GM12873 (cell line): ENCODE results near the gene DAZAP2.

Experiments
- CTCF ChIP-seq: IDR thresholded peaks from 2 replicates; pipeline ENCODE4 v1.5.1; 2012; ENCODE audit warnings: low read depth, mild to moderate bottlenecking, moderate library complexity, low read length, control low read depth; ENCODE audit not compliant: insufficient read depth; ENCODE audit errors: missing control alignments

Gene DAZAP2

DNA sequence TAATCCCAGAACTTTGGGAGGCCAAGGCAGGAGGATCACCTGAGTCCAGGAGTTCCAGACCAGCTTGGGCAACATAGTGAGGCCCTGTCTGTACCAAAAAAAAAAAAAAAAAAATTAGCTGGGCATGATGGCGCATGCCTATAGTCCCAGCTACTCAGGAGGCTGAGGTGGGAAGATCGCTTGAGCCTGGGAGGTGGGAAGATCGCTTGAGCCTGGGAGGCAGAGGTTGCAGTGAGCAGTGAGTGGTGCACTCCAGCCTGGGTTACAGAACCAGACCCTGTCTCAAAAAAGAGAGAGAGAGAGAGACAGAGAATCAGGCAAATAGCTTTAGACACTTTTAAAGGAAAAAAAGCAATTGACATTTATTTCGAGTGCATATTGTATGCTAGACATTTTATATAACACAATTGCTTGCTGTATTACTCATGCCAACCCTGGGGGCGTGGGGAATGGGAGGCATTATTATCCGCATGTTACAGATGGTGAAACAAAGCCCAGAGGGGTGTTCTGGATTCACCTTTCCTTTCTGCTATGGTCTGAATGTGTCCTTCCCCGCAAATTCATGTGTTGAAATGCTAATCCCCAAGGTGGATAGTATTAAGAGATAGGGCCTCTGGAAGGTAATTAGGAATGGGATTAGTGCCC, 30.5 kb upstream of the DAZAP2 start:
- TF ChIP-seq CTCF = no peak

GRCh38 chr12:51209259-51209658, 29.4 kb upstream of the DAZAP2 start:
- TF ChIP-seq CTCF = no peak

GRCh38 chr12:51210690-51211395, 27.8 kb upstream of the DAZAP2 start:
- no peak for TF ChIP-seq CTCF

DNA sequence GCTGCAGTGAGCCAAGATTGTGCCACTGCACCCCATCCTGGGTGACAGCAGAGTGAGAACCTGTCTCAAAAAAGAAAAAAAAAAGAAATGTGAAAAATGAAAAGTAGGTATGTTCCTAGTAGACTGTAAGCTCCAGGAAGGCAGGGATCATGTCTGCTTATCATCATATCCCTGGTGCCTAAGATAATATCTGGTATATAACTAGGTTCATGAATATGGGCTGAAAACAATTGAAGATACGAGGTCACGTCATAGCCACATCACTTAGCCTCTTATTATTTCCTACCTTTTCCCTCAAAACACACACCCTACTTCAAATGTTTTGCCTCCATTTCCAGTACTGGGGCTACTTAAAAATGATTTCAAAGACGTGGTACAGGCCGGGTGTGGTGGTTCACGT, 23.7 kb upstream of the DAZAP2 start:
- TF ChIP-seq CTCF = no peak

DNA sequence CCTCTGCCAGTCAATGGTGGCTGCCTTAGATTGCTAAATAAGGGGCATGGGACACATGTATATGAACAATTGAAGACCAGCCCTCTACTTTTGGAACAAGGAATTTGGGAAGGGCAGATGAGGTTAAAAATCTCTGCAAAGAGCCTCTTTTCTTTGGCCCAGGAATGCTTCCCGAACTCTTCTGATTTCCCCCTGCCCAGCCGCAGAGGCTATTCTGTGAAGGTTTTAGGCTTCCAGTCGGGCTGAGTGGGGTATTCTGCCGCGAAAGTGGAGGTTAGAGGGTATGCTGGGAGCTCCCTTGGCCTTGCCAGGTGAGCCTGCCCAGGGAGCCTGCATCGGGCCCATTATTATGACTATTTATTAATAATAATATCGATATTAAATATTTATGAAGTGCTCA, 22.0 kb upstream of the DAZAP2 start:
- TF ChIP-seq CTCF = no peak

- peak; percentile 51 for TF ChIP-seq CTCF
Observed at GRCh38 chr12:51217133-51217967, 21.3 kb upstream of the DAZAP2 start.
